Subcutaneous adipose tissue (tissue), 4 donors: ENCODE data around the gene SPRY4. TPM values are rescaled to one million over a fixed set of nuclear protein-coding genes. Genes with fewer than 3 reads are reported as not detected.

Source experiments
- CTCF ChIP-seq: fragments of 450-650 bp; IDR thresholded peaks from one replicate; pipeline ENCODE4 v1.5.1; 2016; ENCODE audit warnings: low read depth, mild to moderate bottlenecking, control low read depth, antibody characterized with exemption, moderate library complexity
- total RNA-seq, 4 donors: library from RNA; depleted of rRNA; stranded (reverse); fragments of >200 nt; gene quantifications; one replicate each; pipeline ENCODE4 v1.1.0, GENCODE V29; 2016

Gene SPRY4
- total RNA-seq, 4 donors from 2014 or later: 7.0 to 40.4 (median 23.7) TPM

GRCh38 chr5:142327111-142327842 lies 2.5 kb upstream of the SPRY4 start:
- TF ChIP-seq CTCF: no peak

- TF ChIP-seq CTCF: no peak
These were observed 1.7 kb upstream of the SPRY4 start for GRCh38 chr5:142326480-142326938.

- no peak for TF ChIP-seq CTCF
These were observed 1.1 kb upstream of the SPRY4 start for GRCh38 chr5:142325725-142326479.

GRCh38 chr5:142324136-142324870 lies 518 bp downstream of the SPRY4 start:
- TF ChIP-seq CTCF: no peak

GRCh38 chr5:142323480-142324135 lies 1.2 kb downstream of the SPRY4 start:
- no peak for TF ChIP-seq CTCF

GRCh38 chr5:142322747-142323479 lies 1.9 kb downstream of the SPRY4 start:
- no peak for TF ChIP-seq CTCF
